ENCODE results near the gene POLK. TPM values are rescaled to one million over a fixed set of nuclear protein-coding genes. Genes with fewer than 3 reads are reported as not detected.

Gene POLK
- total RNA-seq, 1 donor from 2014 or later = 27.6 TPM

- peak overlapping the region; percentile 56 for H3K4me2 ChIP-seq (ENCODE audit: low read length)
- Mint-ChIP-seq H3K9me3 (ENCODE audit: unreplicated experiment) (no peaks in the 10 kb centered on the region), H3K27me3 (ENCODE audit: low read depth, unreplicated experiment) (no peaks in the 10 kb centered on the region), H3K27ac (ENCODE audit: unreplicated experiment) (peak overlapping the region; percentile 12), H3K4me3 (ENCODE audit: unreplicated experiment) (no peak overlapping the region), H3K4me1 (ENCODE audit: low read depth, unreplicated experiment) (peaks cover 7% of the 10 kb centered on the region), H3K36me3 (ENCODE audit: low read depth, unreplicated experiment) (peaks cover 2% of the 10 kb centered on the region)
- H3K9ac ChIP-seq (ENCODE audit: low read length) = peak overlapping the region; percentile 41
- no peaks in the 10 kb centered on the region for H3K9me3 ChIP-seq (ENCODE audit: insufficient read depth, low read depth, low read length)
- no peaks in the 10 kb centered on the region for H3K36me3 ChIP-seq (ENCODE audit: insufficient read depth, low read length)
- FAIRE-seq (no peak), DNase-seq (ENCODE audit: low read depth) (no peak)
- H2AFZ ChIP-seq (ENCODE audit: low read depth, low read length) = no peak overlapping the region
- no peaks in the 10 kb centered on the region for H4K20me1 ChIP-seq (ENCODE audit: insufficient read depth, low read length)
- H3K4me3 ChIP-seq (ENCODE audit: insufficient read depth, low read depth, low read length) = no peak overlapping the region
- peak overlapping the region; percentile 83 for H3K27ac ChIP-seq (ENCODE audit: low read depth, low read length)
- TF ChIP-seq CTCF (IDR thresholded peaks at IDR 0.05; ENCODE audit: insufficient read depth, low read depth, low read length) = no peak
- no peak for TF ChIP-seq EZH2 (IDR thresholded peaks at IDR 0.05; ENCODE audit: insufficient read depth, low read length)
- no peaks in the 10 kb centered on the region for H3K79me2 ChIP-seq (ENCODE audit: insufficient read depth, low read length)
- no peaks in the 10 kb centered on the region for H3K27me3 ChIP-seq (ENCODE audit: insufficient read depth, low read length)
- peaks cover 14% of the 10 kb centered on the region for H3K4me1 ChIP-seq (ENCODE audit: insufficient read depth, low read length)
Observed at GRCh38 chr5:75639535-75640311, 128.0 kb downstream of the POLK start.

- H3K36me3 Mint-ChIP-seq (ENCODE audit: low read depth, unreplicated experiment) = peaks cover 2% of the 10 kb centered on the region
- peak; percentile 98 for FAIRE-seq
Observed at GRCh38 chr5:75640395-75640794, 128.7 kb downstream of the POLK start.

More at GRCh38 chr5:75640395-75640794, 128.7 kb downstream of the POLK start:
- Mint-ChIP-seq H3K27ac (ENCODE audit: unreplicated experiment) (peak overlapping the region; percentile 58), H3K9me3 (ENCODE audit: unreplicated experiment) (no peaks in the 10 kb centered on the region), H3K27me3 (ENCODE audit: low read depth, unreplicated experiment) (no peaks in the 10 kb centered on the region), H3K4me3 (ENCODE audit: unreplicated experiment) (peak overlapping the region; percentile 23), H3K4me1 (ENCODE audit: low read depth, unreplicated experiment) (peaks cover 7% of the 10 kb centered on the region)
- Histone ChIP-seq H3K4me3 (ENCODE audit: insufficient read depth, low read depth, low read length) (no peak overlapping the region), H3K9me3 (ENCODE audit: insufficient read depth, low read depth, low read length) (no peaks in the 10 kb centered on the region), H3K4me1 (ENCODE audit: insufficient read depth, low read length) (peaks cover 14% of the 10 kb centered on the region), H3K9ac (ENCODE audit: low read length) (peak overlapping the region; percentile 41), H3K27me3 (ENCODE audit: insufficient read depth, low read length) (no peaks in the 10 kb centered on the region), H4K20me1 (ENCODE audit: insufficient read depth, low read length) (no peaks in the 10 kb centered on the region), H3K79me2 (ENCODE audit: insufficient read depth, low read length) (no peaks in the 10 kb centered on the region), H3K36me3 (ENCODE audit: insufficient read depth, low read length) (no peaks in the 10 kb centered on the region), H3K4me2 (ENCODE audit: low read length) (peak overlapping the region; percentile 56), H3K27ac (ENCODE audit: low read depth, low read length) (peak overlapping the region; percentile 83), H2AFZ (ENCODE audit: low read depth, low read length) (no peak overlapping the region)
- DNase-seq (ENCODE audit: low read depth) = peak; percentile 95
- TF ChIP-seq EZH2 (IDR thresholded peaks at IDR 0.05; ENCODE audit: insufficient read depth, low read length) (no peak), CTCF (IDR thresholded peaks at IDR 0.05; ENCODE audit: insufficient read depth, low read depth, low read length) (no peak)

All from astrocyte (in vitro differentiated cells and primary cell).